HG02763 (cell line): ENCODE measurements around the gene MYBPC1.
"Not testable (repeated sequence)": the region's sequence is repeated elsewhere in the genome, so short reads cannot be mapped to it uniquely, and the experiment has no call there.

ENCODE experiments used
- ATAC-seq: cut with Tn5 transposase; IDR thresholded peaks from one replicate; pipeline ENCODE4 v1.9.1; 2021; ENCODE audit warnings: mild to moderate bottlenecking, moderate library complexity; ENCODE audit not compliant: unreplicated experiment

Gene MYBPC1, protein sequence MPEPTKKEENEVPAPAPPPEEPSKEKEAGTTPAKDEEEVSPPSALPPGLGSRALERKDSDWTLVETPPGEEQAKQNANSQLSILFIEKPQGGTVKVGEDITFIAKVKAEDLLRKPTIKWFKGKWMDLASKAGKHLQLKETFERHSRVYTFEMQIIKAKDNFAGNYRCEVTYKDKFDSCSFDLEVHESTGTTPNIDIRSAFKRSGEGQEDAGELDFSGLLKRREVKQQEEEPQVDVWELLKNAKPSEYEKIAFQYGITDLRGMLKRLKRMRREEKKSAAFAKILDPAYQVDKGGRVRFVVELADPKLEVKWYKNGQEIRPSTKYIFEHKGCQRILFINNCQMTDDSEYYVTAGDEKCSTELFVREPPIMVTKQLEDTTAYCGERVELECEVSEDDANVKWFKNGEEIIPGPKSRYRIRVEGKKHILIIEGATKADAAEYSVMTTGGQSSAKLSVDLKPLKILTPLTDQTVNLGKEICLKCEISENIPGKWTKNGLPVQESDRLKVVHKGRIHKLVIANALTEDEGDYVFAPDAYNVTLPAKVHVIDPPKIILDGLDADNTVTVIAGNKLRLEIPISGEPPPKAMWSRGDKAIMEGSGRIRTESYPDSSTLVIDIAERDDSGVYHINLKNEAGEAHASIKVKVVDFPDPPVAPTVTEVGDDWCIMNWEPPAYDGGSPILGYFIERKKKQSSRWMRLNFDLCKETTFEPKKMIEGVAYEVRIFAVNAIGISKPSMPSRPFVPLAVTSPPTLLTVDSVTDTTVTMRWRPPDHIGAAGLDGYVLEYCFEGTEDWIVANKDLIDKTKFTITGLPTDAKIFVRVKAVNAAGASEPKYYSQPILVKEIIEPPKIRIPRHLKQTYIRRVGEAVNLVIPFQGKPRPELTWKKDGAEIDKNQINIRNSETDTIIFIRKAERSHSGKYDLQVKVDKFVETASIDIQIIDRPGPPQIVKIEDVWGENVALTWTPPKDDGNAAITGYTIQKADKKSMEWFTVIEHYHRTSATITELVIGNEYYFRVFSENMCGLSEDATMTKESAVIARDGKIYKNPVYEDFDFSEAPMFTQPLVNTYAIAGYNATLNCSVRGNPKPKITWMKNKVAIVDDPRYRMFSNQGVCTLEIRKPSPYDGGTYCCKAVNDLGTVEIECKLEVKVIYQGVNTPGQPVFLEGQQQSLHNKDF

DNA sequence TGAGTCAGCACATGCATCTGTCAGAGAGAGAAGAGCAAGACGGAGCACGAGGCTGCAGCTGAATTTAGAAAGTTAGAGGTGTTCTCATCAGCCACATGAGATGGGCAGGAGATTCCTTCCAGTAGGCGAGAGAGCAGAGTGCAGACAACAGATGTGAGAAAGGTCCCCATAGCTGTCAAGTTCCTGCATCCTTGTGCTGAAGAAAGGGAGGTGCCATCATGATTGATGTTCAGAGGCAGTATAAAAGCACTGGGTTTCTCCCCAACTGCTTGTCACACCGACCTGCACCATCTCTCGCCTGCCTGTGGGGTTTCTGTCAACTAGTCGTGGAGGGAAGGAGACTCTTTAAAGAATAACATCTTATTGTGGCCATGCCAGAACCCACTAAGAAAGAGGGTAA lies at the start of gene MYBPC1:
Gene MYBPC1, plus strand, starts transcription at position 272 of the 400 bp plus-strand sequence. Its CDS starts 100 bp downstream, at position 372.
- ATAC-seq: no peak

DNA sequence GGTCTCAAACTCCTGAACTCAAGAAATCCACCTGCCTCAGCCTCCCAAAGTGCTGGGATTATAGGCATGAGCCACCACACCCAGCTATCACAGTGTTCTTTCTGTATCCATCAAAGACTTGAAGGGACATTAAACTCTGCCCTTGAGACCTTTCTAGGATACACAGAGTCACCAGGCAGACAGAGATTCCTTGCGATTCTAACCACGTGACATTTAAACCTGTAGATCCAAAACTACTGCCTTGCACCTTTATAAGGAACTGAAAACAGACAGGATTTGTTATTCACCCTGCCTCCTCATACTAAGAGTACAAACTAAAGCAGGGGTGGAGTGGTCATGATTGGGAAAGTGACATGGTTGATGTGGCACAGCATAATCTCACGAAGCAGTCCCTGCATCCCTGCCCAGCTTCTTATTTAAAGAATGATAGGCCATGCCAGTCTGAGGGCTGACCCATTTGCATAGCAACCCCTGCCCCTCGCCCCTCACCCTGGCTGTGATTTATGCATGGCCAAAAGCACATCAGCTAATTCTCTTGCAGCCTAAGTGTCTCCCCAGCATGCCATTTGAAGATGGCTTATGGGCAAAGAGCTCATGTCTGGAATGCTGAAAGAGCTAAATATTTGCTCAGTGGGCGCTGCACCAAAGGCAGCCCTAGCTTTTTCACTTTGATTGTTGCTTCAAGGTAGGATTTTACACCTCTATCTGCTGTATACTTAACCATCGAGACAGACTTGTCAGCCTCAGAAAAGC lies 43.2 kb upstream of the MYBPC1 start:
- no peak for ATAC-seq

DNA sequence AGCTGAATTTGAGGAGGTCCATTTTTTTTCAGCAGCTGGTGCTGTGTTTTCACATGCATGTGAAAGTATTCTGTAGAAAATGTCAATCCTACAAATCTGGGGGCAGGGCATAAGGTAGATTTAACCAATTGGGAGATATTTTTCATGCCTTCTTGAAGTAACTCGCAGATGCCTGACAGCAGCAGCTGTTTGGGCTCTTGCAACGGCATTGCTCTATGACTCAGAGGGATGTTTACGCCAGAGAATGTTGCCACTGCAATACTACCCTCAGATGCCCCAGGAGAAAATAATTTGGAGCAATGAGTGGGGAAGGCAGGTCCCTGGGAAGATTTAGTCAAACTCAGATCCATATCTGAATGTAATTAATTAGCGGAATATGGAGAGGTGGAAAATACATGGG lies 42.5 kb upstream of the MYBPC1 start:
- no peak for ATAC-seq

DNA sequence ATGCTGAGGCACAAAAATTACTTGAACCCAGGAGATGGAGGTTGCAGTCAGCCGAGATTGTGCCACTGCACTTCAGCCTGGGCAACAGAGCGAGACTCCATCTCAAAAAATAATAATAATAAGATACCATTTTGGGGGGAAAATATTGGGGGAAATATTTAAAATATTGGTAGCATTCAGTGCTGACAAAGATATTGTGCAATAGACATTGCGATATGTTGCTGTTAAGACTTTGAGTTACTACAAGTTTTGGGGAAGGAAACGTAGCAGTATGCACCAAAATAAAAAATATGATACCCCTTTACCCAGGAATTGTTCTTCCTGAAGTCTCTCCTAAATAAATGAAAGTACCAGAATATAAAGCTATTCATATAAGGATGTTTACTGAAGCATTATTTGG lies 37.7 kb upstream of the MYBPC1 start:
- ATAC-seq: no peak

DNA sequence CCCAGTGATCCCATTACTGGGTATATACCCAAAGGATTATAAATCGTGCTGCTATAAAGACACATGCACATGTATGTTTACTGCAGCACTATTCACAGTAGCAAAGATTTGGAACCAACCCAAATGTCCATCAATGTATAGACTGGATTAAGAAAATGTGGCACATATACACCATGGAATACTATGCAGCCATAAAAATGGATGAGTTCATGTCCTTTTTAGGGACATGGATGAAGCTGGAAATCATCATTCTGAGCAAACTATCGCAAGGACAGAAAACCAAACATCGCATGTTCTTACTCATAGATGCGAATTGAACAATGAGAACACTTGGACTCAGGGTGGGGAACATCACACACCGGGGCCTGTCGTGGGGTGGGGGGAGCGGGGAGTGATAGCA lies 36.0 kb upstream of the MYBPC1 start:
- ATAC-seq: not testable (repeated sequence)

DNA sequence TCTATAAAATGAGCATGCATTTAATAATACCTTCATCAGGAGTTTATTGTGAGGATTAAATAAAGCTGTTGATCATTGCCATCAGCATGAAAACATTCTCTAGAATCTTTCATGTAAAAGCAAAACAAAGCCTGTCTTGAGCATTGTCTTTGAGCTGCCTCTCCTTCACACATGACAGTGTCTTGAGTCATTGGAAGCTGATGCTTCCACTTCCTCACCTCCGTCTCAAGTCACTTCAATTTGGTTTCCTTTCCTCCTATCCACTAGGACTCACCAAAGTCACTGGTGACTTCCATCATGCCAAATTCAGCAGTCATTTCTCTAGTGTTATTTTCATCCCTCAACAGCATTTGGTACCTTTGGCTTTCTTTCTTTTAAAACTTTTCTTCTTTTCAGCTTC lies 31.6 kb upstream of the MYBPC1 start:
- no peak for ATAC-seq

DNA sequence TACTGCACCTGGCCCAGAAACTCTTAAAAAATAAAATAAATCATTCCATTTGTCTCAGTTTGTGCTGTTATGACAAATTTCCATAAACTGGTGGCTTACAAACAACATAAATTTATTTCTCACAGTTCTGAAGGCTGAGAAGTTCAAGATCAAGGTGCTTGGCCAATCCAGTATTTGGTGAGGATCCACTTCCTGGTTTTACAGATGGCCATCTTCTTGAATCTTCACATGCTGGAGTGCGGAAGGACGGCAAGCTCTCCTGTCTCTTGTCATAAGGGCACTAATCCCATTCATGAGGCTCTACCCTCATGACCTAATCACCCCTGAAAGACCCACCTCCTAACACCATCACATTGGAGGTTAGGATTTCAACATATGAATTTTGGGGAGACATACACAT lies 29.9 kb upstream of the MYBPC1 start:
- ATAC-seq: no peak

DNA sequence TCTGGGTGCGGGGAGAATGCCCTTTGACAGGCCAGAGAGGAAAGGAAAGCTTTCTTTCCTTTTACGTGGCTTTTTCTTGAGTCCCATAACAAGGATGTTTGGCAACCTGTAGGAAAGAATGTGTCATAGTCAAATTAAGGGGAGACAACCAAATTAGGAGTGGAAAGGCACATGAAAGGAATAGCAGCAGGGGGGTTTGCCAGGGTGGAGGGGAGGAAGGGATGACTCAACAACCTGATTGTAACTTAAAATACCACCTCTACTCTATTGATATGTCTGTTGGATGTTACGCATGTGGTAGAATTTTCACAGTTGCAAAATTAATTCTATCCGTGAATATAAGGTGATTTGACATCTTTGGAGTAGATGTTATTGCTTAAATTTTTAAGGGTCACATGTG lies 28.5 kb upstream of the MYBPC1 start:
- no peak for ATAC-seq

DNA sequence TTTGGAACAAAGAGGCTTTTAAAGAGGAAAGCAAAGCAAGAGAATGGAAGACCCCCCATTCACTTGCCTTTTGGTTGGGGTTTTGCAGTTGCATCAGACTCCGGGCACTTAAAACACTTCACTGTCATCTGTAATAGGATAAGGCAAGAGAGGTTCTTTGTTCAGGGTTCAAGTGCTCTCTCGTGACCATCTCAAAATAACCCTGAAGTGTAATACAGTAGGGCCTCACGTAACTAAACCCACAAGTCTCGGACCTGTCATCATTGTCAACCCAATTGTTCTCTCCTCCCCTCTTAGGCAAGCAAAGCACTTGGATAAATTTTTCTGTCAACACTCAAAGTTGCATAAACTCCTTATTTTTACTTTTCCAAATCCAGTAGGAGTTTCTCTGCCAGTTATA lies 26.9 kb upstream of the MYBPC1 start:
- no peak for ATAC-seq

DNA sequence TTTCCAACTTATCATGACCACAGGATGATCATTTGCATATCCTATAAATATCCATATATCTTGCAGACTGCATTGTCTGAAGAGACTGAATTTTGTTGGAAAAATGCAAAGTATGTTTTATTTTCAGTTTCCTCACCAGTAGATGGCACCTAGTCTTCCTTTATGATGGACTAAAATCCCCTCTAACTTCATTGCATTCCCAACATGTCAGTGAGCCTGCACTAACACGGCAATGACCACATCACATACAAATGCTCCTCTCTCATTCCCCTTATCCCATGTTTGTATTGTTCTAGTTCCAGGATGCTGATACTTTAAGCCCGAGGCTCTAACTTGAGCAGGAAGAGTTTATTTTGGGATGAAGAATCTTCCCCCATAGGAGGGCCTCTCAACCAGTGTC lies 24.7 kb upstream of the MYBPC1 start:
- ATAC-seq: no peak

DNA sequence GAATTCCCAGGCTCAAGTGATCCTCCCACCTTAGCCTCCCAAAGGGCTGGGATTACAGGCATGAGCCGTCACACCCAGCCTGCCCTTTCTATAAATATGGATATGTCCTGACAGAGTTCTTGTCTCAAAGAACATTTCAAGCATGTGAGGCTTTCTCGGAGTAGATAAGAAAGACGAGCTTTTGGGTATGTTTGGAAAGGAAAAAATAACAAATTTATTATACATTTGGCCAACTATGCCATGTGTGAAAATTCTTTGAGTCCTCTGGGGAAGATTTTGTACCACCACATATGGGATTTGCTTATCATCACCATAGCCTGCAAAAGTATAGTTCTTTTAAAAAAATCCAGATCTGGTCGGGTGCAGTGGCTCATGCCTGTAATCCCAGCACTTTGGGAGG lies 23.7 kb upstream of the MYBPC1 start:
- ATAC-seq: no peak

DNA sequence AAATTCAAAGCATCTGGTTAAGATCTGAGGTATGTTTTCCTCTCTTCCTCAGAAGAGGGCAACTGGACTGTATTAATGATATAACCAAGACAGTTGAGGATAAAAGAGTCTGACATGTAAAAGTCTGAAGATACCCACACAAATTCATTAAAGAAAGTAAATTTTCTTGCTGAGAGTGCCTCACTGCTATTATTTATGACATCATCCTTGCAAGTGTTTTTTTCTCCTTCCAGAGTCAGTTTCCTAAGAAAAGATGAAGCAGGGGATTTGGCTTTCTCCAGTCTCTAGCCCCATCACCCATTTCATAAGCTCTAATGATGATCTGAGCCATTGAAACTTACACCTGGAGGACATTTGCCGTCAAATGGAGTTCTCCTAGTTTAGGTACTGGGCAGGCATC lies 21.0 kb upstream of the MYBPC1 start:
- no peak for ATAC-seq

DNA sequence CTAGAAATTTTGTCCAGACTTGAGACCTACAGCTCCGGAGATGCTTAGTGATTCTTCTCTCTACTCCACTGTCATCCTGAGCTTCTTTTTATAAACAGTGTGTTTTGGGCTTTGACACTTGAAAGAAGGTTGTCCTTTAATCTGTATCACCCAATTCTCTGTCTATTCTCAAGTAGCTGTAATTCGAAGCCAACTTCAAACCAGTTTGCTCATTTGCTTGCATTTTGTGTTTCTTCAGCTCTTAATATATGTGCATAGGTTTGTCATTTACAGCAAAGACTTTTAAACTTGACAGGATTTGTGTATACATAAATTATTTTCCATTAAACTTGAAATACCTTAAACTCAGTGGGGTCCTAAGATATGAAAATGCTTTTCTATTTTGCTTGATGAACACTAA lies 16.4 kb upstream of the MYBPC1 start:
- ATAC-seq: no peak

DNA sequence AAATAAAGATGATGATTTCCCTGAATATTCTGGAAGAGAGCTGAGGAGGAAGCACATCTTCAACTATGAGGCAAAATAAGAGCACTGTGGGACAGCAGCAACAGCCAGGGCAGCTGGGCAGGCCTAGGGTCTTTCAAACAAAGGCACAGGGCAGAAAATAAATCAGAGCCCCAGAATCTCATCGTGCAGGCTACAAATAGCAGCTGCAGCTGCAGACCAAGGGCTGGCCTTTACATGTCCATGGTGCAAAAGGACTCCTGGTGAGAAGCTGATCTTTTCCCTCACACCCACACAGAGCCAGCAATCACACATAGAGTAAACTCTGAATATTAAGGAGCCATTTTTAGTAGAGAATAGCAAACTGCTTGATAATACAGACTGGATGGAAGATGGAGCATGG lies 13.6 kb upstream of the MYBPC1 start:
- no peak for ATAC-seq

DNA sequence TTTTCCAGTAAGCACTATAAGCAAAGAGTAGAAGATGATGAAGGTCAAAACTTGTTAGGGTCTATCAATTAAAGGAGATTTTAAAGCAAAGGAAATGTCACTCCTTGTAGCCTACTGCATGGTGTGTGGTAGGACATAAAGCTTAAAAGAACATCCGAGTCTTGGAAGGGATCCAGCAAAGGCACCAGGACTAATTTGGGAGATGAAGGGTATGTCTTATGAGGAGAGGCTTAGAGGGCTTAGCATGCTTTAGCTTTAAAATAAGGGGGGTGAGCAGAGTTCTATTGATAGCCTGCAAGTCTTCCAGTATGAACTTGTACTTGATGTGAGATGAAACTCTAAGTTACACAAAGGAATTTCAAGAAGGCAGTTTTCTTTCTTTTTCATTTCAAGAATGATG lies 11.8 kb upstream of the MYBPC1 start:
- ATAC-seq: no peak

DNA sequence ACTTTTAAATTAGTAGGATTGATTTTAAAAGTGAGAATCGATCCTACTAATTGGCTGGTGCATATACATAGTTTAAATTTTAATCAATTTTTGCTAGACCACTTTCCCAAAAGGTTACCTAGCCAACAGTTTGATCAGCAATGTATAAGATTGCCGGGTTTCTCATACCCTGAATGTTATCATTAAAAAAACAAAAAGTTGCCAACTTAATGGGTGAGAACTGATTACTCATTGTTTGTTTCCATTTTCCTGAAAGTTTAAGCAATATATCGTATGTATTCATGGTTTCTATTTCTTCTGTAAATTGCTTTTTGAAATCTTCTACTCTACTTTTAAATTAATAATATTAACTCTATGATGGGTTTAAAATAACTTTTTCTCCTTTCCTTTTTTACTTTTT lies 4.4 kb upstream of the MYBPC1 start:
- ATAC-seq: no peak

DNA sequence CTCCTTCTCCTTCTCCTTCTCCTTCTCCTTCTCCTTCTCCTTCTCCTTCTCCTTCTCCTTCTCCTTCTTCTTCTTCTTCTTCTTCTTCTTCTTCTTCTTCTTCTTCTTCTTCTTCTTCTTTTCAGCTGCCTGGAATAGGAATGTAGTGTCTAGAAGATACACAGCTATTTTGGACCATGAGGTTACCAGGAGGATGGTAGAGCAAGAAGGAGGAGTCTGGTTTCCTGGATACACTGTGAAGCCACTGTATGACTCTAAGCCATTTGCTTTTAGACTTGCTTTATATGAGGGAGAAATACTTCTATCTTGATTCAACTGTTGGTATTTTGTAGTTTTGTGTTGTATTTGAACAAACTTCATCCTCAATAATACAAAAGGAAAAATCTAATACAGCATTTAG lies 3.0 kb upstream of the MYBPC1 start:
- ATAC-seq: no peak

DNA sequence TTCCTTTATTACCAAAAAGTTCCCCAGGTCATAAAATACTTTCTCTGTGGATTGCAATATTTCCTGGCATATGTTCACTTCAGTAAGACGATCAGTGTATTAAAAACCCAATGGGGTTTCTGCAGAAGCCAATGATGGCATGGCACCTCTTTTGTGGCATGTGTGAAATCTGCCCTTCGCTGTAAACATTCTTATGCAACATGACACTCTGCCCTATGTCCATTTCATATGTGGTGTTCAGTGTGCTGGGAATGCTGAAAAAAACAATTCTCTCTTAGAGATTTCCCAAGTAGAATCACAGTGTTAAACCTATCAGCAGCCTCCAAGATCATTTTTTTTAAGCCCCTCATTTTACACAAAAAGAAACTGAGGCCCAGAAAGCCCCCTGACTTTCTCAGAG lies 2.3 kb upstream of the MYBPC1 start:
- ATAC-seq: no peak

DNA sequence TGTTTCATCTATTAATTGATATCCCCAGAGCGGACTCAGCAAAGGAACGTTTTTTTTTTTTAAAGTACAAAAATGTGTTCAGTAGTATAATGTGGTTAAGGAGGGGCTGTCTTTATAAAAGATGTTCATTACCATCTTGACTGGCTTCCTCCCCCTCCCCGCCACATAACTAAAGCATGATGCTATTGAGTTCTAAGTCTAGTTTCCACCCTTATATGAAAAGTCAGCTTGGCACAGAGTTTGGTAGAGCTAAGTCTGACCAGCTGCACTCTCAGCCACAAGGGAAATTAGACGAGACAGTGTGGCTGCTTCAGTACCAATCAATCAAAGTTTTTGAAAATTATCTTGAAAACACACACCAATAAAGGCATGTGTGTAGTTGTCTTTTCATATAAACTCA lies 1.9 kb upstream of the MYBPC1 start:
- no peak for ATAC-seq

DNA sequence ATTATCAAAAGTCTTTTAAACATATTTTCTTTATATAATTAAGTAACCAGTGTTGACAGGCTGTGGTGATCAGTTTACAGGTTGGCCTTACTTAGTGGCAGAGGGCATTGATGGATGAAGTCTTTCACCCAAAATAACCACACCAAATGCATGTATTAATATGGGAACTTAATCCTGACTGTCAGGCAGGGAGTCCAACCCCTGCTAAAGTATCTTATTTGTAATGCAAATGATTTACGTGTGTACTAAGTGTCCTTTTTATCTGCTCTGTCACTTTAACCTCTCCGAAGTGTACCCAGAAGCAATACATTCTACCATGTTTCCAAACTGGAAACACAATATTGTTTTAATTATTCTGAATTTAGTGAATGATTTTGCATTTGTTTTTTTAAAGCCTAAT lies 1.4 kb downstream of the MYBPC1 start:
- ATAC-seq: no peak

DNA sequence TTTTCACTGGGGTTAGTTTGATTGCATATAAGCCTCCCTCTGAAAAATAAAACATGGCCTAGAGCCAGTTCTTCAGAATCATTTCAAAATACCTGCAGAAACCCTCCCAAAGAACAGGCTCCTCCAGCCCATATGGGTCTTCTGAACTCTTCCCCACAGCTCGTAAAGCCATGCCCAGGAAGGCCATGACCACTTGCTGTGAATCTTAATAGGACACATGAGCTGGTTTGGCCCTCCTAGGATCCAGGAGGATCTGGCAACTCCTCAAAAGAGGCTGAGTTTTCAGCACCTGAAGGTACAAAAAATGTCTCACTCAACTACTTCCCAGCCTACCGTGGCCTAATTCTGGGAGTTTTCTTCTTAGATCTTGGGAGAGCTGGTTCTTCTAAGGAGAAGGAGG lies 2.4 kb downstream of the MYBPC1 start:
- ATAC-seq: no peak
